NCI-H2107 (cell line): Measurements from ENCODE around the gene CYP2C8.
"Not testable (repeated sequence)": the region's sequence is repeated elsewhere in the genome, so short reads cannot be mapped to it uniquely, and the experiment has no call there.

ENCODE experiments used
- DNase-seq: peaks from one replicate; lab custom pipeline; 2025; lab: John Stamatoyannopoulos, UW

Gene CYP2C8

GRCh38 chr10:95069286-95069685, at the start of gene CYP2C8:
CYP2C8 (minus strand) TSS chr10:95069497; CDS start chr10:95069402, 95 bp downstream.
- no peak for DNase-seq

GRCh38 chr10:95116869-95117269, 47.6 kb upstream of the CYP2C8 start:
- DNase-seq = no peak

DNA sequence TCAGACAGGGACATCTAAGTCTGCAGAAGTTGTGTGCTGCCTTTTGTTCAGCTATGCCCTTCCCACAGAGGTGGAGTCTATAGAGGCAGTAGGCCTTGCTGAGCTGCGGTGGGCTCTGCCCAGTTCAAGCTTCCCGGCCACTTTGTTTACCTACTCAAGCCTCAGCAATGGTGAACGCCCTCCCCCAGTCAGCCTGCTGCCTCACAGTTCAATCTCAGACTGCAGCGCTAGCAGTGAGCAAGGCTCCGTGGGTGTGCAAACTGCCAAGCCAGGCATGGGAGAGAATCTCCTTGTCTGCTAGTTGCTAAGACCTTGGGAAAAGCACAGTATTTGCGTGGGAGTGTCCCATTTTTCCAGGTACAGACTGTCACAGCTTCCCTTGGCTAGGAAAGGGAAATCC, 41.5 kb upstream of the CYP2C8 start:
- not testable (repeated sequence) for DNase-seq

- DNase-seq = no peak
Measured at GRCh38 chr10:95097805-95098204, 28.5 kb upstream of the CYP2C8 start.

- no peak for DNase-seq
Measured at GRCh38 chr10:95096143-95096542, 26.8 kb upstream of the CYP2C8 start.

DNA sequence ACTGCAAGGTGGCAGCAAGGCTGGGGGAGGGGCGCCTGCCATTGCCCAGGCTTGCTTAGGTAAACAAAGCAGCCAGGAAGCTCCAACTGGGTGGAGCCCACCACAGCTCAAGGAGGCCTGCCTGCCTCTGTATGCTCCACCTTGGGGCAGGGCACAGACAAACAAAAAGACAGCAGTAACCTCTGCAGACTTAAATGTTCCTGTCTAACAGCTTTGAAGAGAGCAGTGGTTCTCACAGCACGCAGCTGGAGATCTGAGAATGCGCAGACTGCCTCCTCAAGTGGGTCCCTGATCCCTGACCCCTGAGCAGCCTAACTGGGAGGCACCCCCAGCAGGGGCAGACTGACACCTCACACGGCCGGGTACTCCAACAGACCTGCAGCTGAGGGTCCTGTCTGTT, 10.3 kb upstream of the CYP2C8 start:
- DNase-seq = not testable (repeated sequence)

GRCh38 chr10:95077556-95077955, 8.3 kb upstream of the CYP2C8 start:
- no peak for DNase-seq

DNA sequence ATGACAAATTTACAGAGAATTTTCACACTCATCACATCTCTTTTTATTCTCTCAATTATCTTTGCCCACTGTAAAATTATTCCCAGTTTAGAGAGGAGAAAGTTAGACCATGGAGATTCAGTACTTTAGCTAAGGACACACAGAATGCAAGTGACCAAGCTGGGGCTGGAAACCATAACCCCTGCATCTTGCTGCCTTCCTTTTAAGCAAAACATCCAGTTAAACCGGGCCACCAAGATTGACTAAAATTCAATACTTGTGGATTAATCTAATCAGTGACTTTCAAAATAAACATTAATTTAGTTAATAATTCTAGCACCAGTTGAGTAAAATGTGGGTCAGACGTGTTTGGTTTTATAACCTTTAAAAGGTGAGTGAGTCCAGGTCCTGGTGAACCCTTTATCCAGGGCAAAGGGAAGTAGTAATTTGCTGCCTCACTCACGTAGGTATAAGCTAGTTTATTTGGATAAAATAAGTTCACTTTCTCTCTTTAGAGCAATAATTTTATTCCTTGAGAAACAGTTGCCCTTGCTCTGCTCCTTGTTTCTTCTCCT, 1.9 kb upstream of the CYP2C8 start:
- no peak for DNase-seq

DNA sequence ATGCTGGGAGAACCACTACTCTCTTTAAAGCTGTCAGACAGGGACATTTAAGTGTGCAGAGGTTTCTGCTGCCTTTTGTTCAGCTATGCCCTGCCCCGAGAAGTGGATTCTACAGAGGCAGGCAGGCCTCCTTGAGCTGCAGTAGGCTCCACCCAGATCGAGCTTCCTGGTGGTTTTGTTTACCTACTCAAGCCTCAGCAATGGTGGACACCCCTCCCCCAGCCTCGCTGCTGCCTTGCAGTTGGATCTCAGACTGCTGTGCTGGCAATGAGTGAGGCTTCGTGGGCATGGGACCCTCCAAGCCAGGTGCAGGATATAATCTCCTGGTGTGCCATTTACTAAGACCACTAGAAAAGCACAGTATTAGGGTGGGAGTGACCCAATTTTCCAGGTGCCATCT, 5.2 kb downstream of the CYP2C8 start:
- DNase-seq = not testable (repeated sequence)

DNA sequence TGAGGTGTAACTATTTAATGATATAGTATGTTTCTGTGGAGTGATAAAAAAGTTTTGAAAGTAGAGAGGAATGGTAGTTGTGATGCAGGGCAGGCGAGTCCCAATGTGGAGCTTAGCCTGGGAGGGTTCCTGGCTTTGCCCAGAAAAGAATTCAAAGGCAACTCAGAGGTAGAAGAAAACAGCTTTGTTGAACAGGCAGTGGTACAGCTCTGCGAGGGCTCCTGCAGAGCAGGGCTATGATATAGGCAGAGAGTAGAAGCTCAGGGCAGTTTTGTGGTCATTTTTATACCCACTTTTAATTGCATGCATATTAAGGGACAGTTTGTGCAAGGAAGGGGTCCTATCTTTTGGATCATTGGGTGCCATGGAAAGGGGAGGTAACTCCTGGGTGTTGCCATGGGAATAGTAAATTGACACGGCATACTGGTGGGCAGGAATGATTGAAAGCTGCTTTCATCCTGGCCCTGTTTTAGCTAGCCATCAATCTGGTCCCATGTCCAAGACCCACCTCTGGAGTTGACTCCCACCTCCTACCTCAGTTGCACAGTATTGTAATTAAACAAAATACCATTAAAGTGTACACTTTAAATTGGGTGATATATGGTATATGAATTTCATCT, 12.4 kb downstream of the CYP2C8 start:
- DNase-seq = no peak

- DNase-seq = no peak
Measured at GRCh38 chr10:95049919-95050318, 19.4 kb downstream of the CYP2C8 start.

DNA sequence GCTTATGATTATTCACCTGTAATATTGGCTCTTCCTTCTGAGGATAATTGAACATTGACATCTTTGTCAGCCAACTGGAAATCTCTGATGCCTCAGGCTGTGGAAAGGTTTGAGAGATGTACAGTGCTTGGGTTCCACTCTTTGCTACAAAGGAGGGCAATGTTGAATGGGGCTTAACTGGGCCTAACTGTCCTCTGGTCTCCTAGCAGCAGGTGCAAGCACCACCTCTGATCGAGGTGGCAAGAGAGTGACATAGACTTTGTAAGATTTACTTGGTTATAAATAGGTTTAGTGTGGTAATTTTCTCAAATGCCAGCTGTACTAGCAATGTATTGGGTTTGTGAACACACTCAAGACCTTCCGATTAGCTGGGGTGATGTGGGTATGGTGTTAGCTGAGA, 21.1 kb downstream of the CYP2C8 start:
- no peak for DNase-seq

DNA sequence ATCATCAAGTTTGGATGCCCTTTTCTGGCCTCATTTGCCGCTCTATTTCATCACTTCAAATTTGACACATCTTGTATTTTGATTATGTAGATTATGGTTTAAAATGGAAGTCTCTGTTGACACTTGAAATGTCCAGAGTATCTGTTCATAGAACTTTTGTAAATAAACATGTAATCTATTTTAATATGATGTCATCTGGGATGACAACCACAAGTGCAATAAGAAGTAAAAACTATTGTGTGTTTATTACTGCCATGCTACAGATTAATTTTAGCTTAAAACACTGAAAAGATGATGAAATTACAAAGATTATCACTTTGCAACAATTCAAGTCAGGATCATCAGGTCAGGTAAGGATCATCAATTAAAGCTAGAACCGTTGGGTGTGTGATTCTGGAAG, 30.0 kb downstream of the CYP2C8 start:
- DNase-seq = no peak

GRCh38 chr10:95035332-95036295, 33.7 kb downstream of the CYP2C8 start:
- DNase-seq = no peak

DNA sequence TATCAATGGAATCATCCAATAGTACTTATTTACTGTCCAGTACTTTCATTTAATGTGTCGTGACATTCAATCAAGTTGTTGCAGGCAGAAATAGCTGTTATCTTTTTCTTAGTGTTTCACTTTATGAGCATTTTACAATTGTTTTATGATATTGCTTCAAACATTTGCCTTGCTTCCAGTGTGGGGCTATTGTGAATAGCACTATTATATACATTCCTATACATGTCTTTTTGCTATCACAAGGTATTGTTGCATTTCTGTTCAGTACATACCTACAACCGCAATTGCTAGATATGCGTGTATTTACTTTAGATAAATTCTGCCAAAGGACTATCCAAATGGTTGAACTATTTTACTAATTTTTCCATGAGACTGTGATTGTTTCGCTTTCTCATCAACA, 34.9 kb downstream of the CYP2C8 start:
- no peak for DNase-seq

GRCh38 chr10:95031656-95032055, 37.6 kb downstream of the CYP2C8 start:
- DNase-seq = no peak

DNA sequence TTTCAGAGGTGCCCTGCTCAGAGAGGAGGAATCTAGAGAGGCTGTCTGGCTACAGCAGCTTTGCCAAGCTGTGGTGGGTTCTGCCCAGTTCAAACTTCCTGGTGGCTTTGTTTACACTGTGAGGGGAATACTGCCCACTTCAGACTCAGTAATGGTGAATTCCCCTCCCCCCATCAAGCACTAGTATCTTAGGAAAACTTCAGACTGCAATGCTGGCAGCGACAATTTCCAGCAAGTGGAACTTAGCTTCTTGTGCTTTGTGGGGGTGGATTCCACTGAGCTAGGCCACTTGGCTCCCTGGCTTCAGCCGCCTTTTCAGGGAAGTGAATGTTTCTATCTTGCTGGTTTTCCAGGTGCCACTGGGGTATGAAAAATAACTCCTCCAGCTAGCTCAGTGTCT, 42.8 kb downstream of the CYP2C8 start:
- DNase-seq = no peak

DNA sequence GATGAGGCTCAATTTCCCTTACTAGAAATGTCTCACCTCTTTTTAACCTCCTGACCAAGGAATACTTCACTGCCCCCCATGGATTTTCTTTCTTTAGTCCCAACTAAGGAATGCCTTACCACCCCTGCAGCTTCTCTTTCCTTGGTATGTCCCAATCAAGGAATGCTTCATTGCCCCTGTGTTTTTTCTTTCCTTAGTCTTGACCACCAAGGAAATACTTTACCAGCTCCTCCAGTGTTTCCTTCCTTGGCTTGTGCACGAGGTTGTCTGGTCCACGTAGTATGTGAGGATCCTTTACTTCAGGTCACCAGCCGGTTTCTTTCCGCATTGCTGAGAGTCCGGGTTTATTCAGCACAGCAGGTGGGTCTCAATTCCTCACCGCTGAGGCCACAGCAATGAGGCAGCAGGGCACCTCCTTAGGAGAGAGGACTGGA, 71.5 kb downstream of the CYP2C8 start:
- no peak for DNase-seq

DNA sequence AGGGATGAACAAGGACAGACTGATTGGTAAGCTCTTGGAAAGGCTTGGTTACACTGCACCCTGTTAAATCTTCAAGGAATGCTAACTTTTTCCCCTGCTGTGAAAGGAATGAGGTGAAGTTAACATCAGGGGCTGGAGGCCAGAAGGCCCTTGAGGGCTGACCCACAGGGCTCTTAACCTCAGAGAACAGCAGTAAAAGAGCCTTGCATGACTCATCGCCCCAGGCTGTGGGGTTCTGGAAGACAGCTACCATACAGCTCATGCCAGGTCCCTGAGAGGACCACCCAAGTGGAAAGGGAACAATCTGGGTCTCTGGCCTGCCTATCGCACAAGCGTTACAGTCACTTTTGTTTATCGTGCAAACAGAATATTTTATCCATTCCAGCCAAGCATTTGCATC, 76.5 kb downstream of the CYP2C8 start:
- DNase-seq = no peak

DNA sequence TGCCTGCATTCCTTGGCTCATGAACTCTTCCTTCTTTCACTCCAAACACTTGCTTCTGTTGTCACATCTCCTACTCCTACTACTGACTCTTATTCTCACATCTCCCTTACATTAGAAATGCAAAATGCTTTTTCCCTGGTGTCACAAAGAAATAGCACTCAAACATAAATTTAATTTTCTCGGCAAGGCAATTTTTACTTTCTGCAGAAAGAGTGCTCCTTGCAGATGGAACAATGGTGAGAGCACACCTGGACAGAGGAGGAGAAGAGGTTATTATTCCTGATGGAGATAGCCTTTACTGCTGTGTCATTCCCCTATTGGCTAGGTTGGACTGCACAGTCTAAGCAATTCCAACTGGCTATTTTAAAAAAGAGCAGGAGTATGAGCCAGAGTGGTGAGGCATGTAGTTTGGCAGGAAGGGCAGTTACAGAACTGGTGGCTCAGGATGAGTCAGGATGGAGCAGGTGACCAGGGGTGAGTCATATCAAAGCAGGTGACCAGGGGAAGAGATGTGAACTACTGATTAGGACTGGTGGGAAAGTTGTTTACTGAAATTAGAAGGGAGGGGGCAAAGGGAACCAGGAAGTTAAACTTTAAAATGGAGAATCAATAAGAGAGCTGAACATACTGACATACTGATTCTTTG, 77.9 kb downstream of the CYP2C8 start:
- no peak for DNase-seq

GRCh38 chr10:94989192-94989591, 80.1 kb downstream of the CYP2C8 start:
- DNase-seq = no peak
